Adrenal gland (tissue), 12 donors: ENCODE data around the gene SH2D1B. TPM values are rescaled to one million over a fixed set of nuclear protein-coding genes. Genes with fewer than 3 reads are reported as not detected.

ENCODE experiments used
- DNase-seq, 7 donors: peaks; one replicate each; pipeline ENCODE4 v3.0.0-alpha.2; 2019 to 2020
- H3K27ac ChIP-seq, 5 donors: fragments of 200-600 bp; sonication (generic) in 4 of 5; 1 replicate in 3 of 5; 2 replicates in 2 of 5; pipeline versions ENCODE4 v1.5.1 to v1.8.0; 2016 to 2020; ENCODE audit warnings: mild to moderate bottlenecking in 1 of 5
- H3K27me3 ChIP-seq: fragments of 200-600 bp; 2 replicates; pipeline ENCODE4 v1.8.0; 2021
- H3K36me3 ChIP-seq, 2 donors: fragments of 200-600 bp; replicated peaks in 1 of 2; 1 replicate in 1 of 2; 2 replicates in 1 of 2; pipeline versions ENCODE4 v1.5.1 to v1.8.0; 2018 to 2022
- H3K4me1 ChIP-seq, 2 donors: fragments of 200-600 bp; replicated peaks in 1 of 2; 1 replicate in 1 of 2; 2 replicates in 1 of 2; pipeline versions ENCODE4 v1.5.1 to v1.8.0; 2018 to 2021
- H3K4me3 ChIP-seq, 4 donors: fragments of 200-600 bp; sonication (generic) in 3 of 4; one replicate each; pipeline ENCODE4 v1.5.1; 2016 to 2018
- H3K9me3 ChIP-seq, 3 donors: fragments of 200-600 bp; sonication (generic) in 1 of 3; replicated peaks in 1 of 3; 1 replicate in 2 of 3; 2 replicates in 1 of 3; pipeline versions ENCODE4 v1.5.1 to v1.8.0; 2016 to 2021
- CTCF ChIP-seq, 6 experiments: fragments of 450-650 bp in 4 of 6; fragments of 200-600 bp in 2 of 6; sonication (generic) in 1 of 6; IDR thresholded peaks; 1 replicate in 5 of 6; 2 replicates in 1 of 6; pipeline versions ENCODE4 v1.5.1 to v1.8.0; 2016 to 2021; ENCODE audit warnings: antibody characterized with exemption in 6 of 6, mild to moderate bottlenecking in 2 of 6, moderate library complexity in 1 of 6
- POLR2A ChIP-seq, 2 donors: fragments of 450-650 bp; IDR thresholded peaks; one replicate each; pipeline ENCODE4 v1.6.1; 2017; ENCODE audit warnings: antibody characterized with exemption in 2 of 2, mild to moderate bottlenecking in 2 of 2, moderate library complexity in 1 of 2
- WGBS, 4 donors: extraction: QIAGEN DNeasy Blood & Tissue Kit in 2 of 4; methylation state at CpG; one replicate each; pipeline versions ENCODE4 v1.1.5 to v1.1.7; 2013 to 2017; 5-methylcytosine and 5-hydroxymethylcytosine counted together
- intact Hi-C, 2 donors: fragments of 100-400 bp; cut with DNase I; formaldehyde crosslinking; loops; one replicate each; pipeline versions ENCODE4 v1.14.1 to v1.15.0; 2022 to 2023
- polyA plus RNA-seq, 3 donors: library from polyadenylated mRNA; stranded (reverse); fragments of 200-250 nt in 2 of 3; fragments of 350-450 nt in 1 of 3; fragmentation: Illumina TruSeq in 1 of 3; extraction: RNeasy Lipid Tissue Mini Kit (QIAGEN cat#74804) in 1 of 3; gene quantifications; one replicate each; pipeline ENCODE4 v1.2.3, GENCODE V29; 2013 to 2014
- total RNA-seq, 9 donors: library from RNA; depleted of rRNA in 4 of 9; stranded (reverse); fragments of >200 nt in 4 of 9; fragments of 120-200 nt in 1 of 9; fragmentation: NEBNext Ultra II Directional in 1 of 9; extraction: Animal tissue kit (Norgen Biotek cat#: 25700) in 1 of 9; gene quantifications; one replicate each; pipeline versions ENCODE4 v1.1.0 to v1.2.4, GENCODE V29; 2013 to 2023
- donor health status: healthy with polysubstance abuse.
- donor health status: Bipolar disorder and iron deficiency.
- donor health status: DM: yes; HTN: yes; CAD: no.
- donor health status: DM: no; HTN: no; CAD: no.
- donor health status: DM: no; HTN: no; CAD: no.
- donor health status: DM: yes; HTN: yes; CAD: no.

Gene SH2D1B
- total and polyA plus RNA-seq, 12 donors = 0.08 to 0.13 (median 0.11) TPM; not detected in 9

GRCh38 chr1:162390396-162391185, 21.3 kb downstream of the SH2D1B start:
- Histone ChIP-seq H3K27me3 (peaks cover 12% of the 10 kb centered on the region), H3K27ac (no peak overlapping the region), H3K9me3 (no peaks in the 10 kb centered on the region), H3K4me1 (no peaks in the 10 kb centered on the region), H3K36me3 (no peaks in the 10 kb centered on the region), H3K4me3 (no peak overlapping the region)
- TF ChIP-seq CTCF (IDR thresholded peaks at IDR 0.05) (no peak), POLR2A (IDR thresholded peaks at IDR 0.05) (no peak)
- peak in 1 of 7 donors; percentile 35 for DNase-seq
- 66 to 73% (median 68%) methylated on average over 15 of the region's 15 CpGs for WGBS, 4 donors
- intact Hi-C loops = loop anchor here in 1 of 2 donors (2.0 kb wide), 1 partner anchor 334 kb away; no protein-coding TSS in a partner anchor

GRCh38 chr1:162389971-162390370, 22.0 kb downstream of the SH2D1B start:
- Histone ChIP-seq H3K4me3 (no peak overlapping the region), H3K9me3 (no peaks in the 10 kb centered on the region), H3K27ac (peak overlapping the region in 1 of 5 donors; percentile 24), H3K4me1 (no peaks in the 10 kb centered on the region), H3K36me3 (no peaks in the 10 kb centered on the region), H3K27me3 (peaks cover 12% of the 10 kb centered on the region)
- DNase-seq = peak in 1 of 7 donors; percentile 43
- WGBS, 4 donors = 67 to 80% (median 69%) methylated on average over 8 to 9 of the region's 9 CpGs
- no peak for TF ChIP-seq CTCF (IDR thresholded peaks at IDR 0.05)
- no peak for TF ChIP-seq POLR2A (IDR thresholded peaks at IDR 0.05)
- intact Hi-C loops = loop anchor here in 1 of 2 donors (2.0 kb wide), 1 partner anchor 333 kb away; no protein-coding TSS in a partner anchor

- TF ChIP-seq CTCF (IDR thresholded peaks at IDR 0.05) (no peak), POLR2A (IDR thresholded peaks at IDR 0.05) (no peak)
- intact Hi-C loops = no loop called here
- peaks cover 11% of the 10 kb centered on the region for H3K27me3 ChIP-seq
- H3K9me3 ChIP-seq = no peaks in the 10 kb centered on the region
- WGBS, 4 donors = 50 to 62% (median 53%) methylated on average over 11 of the region's 11 CpGs
- no peak overlapping the region for H3K4me3 ChIP-seq
- no peaks in the 10 kb centered on the region for H3K4me1 ChIP-seq
- peak in 1 of 7 donors; percentile 37 for DNase-seq
- peak overlapping the region in 2 of 5 donors; percentile 21 to 56 for H3K27ac ChIP-seq
- no peaks in the 10 kb centered on the region for H3K36me3 ChIP-seq
These were observed 22.7 kb downstream of the SH2D1B start for GRCh38 chr1:162389021-162389818.

GRCh38 chr1:162388615-162389014, 23.3 kb downstream of the SH2D1B start:
- TF ChIP-seq POLR2A (IDR thresholded peaks at IDR 0.05) (no peak), CTCF (IDR thresholded peaks at IDR 0.05) (no peak)
- 75 to 100% (median 85%) methylated on average over 1 to 5 of the region's 5 CpGs for WGBS, 4 donors
- Histone ChIP-seq H3K4me1 (no peaks in the 10 kb centered on the region), H3K4me3 (no peak overlapping the region), H3K9me3 (no peaks in the 10 kb centered on the region), H3K27me3 (peaks cover 7% of the 10 kb centered on the region), H3K27ac (peak overlapping the region in 2 of 5 donors; percentile 21 to 56), H3K36me3 (no peaks in the 10 kb centered on the region)
- peak in 2 of 7 donors; percentile 18 to 30 for DNase-seq
- intact Hi-C loops = no loop called here
